Gastroesophageal sphincter (tissue), 3 donors: ENCODE data around the gene MAS1.

ENCODE experiments used
- CTCF ChIP-seq, 4 experiments: fragments of 200-600 bp in 2 of 4; fragments of 450-650 bp in 2 of 4; sonication (generic) in 1 of 4; IDR thresholded peaks; one replicate each; pipeline ENCODE4 v1.5.1; 2017 to 2019; ENCODE audit warnings: antibody characterized with exemption in 4 of 4, mild to moderate bottlenecking in 2 of 4, moderate library complexity in 2 of 4
- EP300 ChIP-seq: sonication (generic); formaldehyde crosslinking; IDR thresholded peaks from one replicate; pipeline ENCODE4 v1.6.1; 2017; ENCODE audit warnings: antibody characterized with exemption, mild to moderate bottlenecking
- POLR2A ChIP-seq, 2 donors: fragments of 450-650 bp; IDR thresholded peaks; one replicate each; pipeline ENCODE4 v1.6.1; 2017; ENCODE audit warnings: antibody characterized with exemption in 2 of 2, mild to moderate bottlenecking in 2 of 2, moderate library complexity in 1 of 2
- POLR2AphosphoS5 ChIP-seq: sonication (generic); formaldehyde crosslinking; IDR thresholded peaks from one replicate; pipeline ENCODE4 v1.6.1; 2017; ENCODE audit warnings: antibody characterized with exemption

- no peak for TF ChIP-seq POLR2A (IDR thresholded peaks at IDR 0.05)
- TF ChIP-seq CTCF (IDR thresholded peaks at IDR 0.05) = no peak
- no peak for TF ChIP-seq EP300
- no peak for TF ChIP-seq POLR2AphosphoS5
These were observed 18.9 kb upstream of the MAS1 start for GRCh38 chr6:159871906-159872305.
